Measurements from ENCODE around the gene SH3GLB2.

- no peak for TF ChIP-seq CTCF (IDR thresholded peaks at IDR 0.05; ENCODE audit: low read depth, low read length, missing input control)
- TF ChIP-seq HNF4G (IDR thresholded peaks at IDR 0.05), result no peak
- TF ChIP-seq MAX (IDR thresholded peaks at IDR 0.05), result no peak
- TF ChIP-seq YY1 (IDR thresholded peaks at IDR 0.05), result no peak
- no peak for TF ChIP-seq SP1 (IDR thresholded peaks at IDR 0.05)
- no peak for TF ChIP-seq RAD21 (IDR thresholded peaks at IDR 0.05)
- TF ChIP-seq JUND (IDR thresholded peaks at IDR 0.05), result no peak
- no peak for TF ChIP-seq EGR1 (IDR thresholded peaks at IDR 0.05; ENCODE audit: low read depth in 2 of 2)
- TF ChIP-seq TAF1 (conservative IDR thresholded peaks at IDR 0.05), result no peak
- TF ChIP-seq GABPA (IDR thresholded peaks at IDR 0.05 in 1 of 2, conservative IDR thresholded peaks at IDR 0.05 in 1 of 2), result no peak
- no peak for TF ChIP-seq ZBTB33 (IDR thresholded peaks at IDR 0.05)
These were observed 393 bp downstream of the SH3GLB2 start for GRCh38 chr9:129027685-129028191.

All from liver (tissue), 3 donors.